Astrocyte (in vitro differentiated cells and primary cell): Measurements from ENCODE around the gene TAF11. TPM values are rescaled to one million over a fixed set of nuclear protein-coding genes. Genes with fewer than 3 reads are reported as not detected.

Source experiments
- DNase-seq: peaks from one replicate; pipeline ENCODE4 v3.0.0-alpha.2; 2010; ENCODE audit warnings: low read depth
- FAIRE-seq: peaks from 2 replicates; lab custom pipeline; 2011; peaks lifted over from hg19 to GRCh38; lab: Jason Lieb, UNC
- H2AFZ ChIP-seq: 2 replicates; pipeline ENCODE4 v1.6.0; 2012; ENCODE audit warnings: low read depth, low read length, inconsistent platforms
- H3K27ac ChIP-seq: 2 replicates; pipeline ENCODE4 v1.5.1; 2011; ENCODE audit warnings: low read depth, low read length, inconsistent platforms
- H3K27me3 ChIP-seq: 2 replicates; pipeline ENCODE4 v1.6.0; 2011; ENCODE audit warnings: low read length, inconsistent platforms; ENCODE audit not compliant: insufficient read depth
- H3K36me3 ChIP-seq: 2 replicates; pipeline ENCODE4 v1.5.1; 2011; ENCODE audit warnings: low read length, inconsistent platforms; ENCODE audit not compliant: insufficient read depth
- H3K4me1 ChIP-seq: 2 replicates; pipeline ENCODE4 v1.5.1; 2011; ENCODE audit warnings: low read length, inconsistent platforms; ENCODE audit not compliant: insufficient read depth
- H3K4me2 ChIP-seq: 2 replicates; pipeline ENCODE4 v1.6.0; 2012; ENCODE audit warnings: low read length, inconsistent platforms
- H3K4me3 ChIP-seq: 2 replicates; pipeline ENCODE4 v1.5.1; 2011; ENCODE audit warnings: low read depth, mild to moderate bottlenecking, low read length, inconsistent platforms; ENCODE audit not compliant: insufficient read depth
- H3K79me2 ChIP-seq: 2 replicates; pipeline ENCODE4 v1.6.0; 2012; ENCODE audit warnings: mild to moderate bottlenecking, low read length, inconsistent platforms; ENCODE audit not compliant: insufficient read depth
- H3K9ac ChIP-seq: 2 replicates; pipeline ENCODE4 v1.6.0; 2012; ENCODE audit warnings: mild to moderate bottlenecking, low read length, inconsistent platforms
- H3K9me3 ChIP-seq: 2 replicates; pipeline ENCODE4 v1.5.1; 2012; ENCODE audit warnings: low read depth, mild to moderate bottlenecking, low read length, inconsistent platforms; ENCODE audit not compliant: insufficient read depth
- H4K20me1 ChIP-seq: 2 replicates; pipeline ENCODE4 v1.6.0; 2012; ENCODE audit warnings: low read length, inconsistent platforms; ENCODE audit not compliant: insufficient read depth
- H3K27ac Mint-ChIP-seq: one replicate; pipeline ENCODE4 v1.8.0; 2021; ENCODE audit warnings: mild to moderate bottlenecking, mixed read lengths; ENCODE audit not compliant: unreplicated experiment
- H3K27me3 Mint-ChIP-seq: one replicate; pipeline ENCODE4 v1.8.0; 2021; ENCODE audit warnings: low read depth, mixed read lengths; ENCODE audit not compliant: unreplicated experiment
- H3K36me3 Mint-ChIP-seq: one replicate; pipeline ENCODE4 v1.8.0; 2021; ENCODE audit warnings: low read depth, mixed read lengths; ENCODE audit not compliant: unreplicated experiment
- H3K4me1 Mint-ChIP-seq: one replicate; pipeline ENCODE4 v1.8.0; 2021; ENCODE audit warnings: low read depth, mixed read lengths; ENCODE audit not compliant: unreplicated experiment
- H3K4me3 Mint-ChIP-seq: one replicate; pipeline ENCODE4 v1.8.0; 2021; ENCODE audit warnings: mild to moderate bottlenecking, moderate library complexity, mixed read lengths; ENCODE audit not compliant: unreplicated experiment
- H3K9me3 Mint-ChIP-seq: one replicate; pipeline ENCODE4 v1.8.0; 2021; ENCODE audit warnings: mild to moderate bottlenecking, mixed read lengths; ENCODE audit not compliant: unreplicated experiment
- CTCF ChIP-seq: IDR thresholded peaks from 2 replicates; pipeline ENCODE4 v1.5.1; 2011; ENCODE audit warnings: low read depth, mild to moderate bottlenecking, inconsistent platforms, low read length, moderate library complexity; ENCODE audit not compliant: insufficient read depth
- EZH2 ChIP-seq: IDR thresholded peaks from 2 replicates; pipeline ENCODE4 v1.6.1; 2012; ENCODE audit warnings: mild to moderate bottlenecking, low read length, inconsistent platforms; ENCODE audit not compliant: insufficient read depth
- total RNA-seq: library from RNA; stranded (reverse); gene quantifications from 2 replicates; pipeline ENCODE4 v1.2.1, GENCODE V29; 2021

The TAF11 gene
- total RNA-seq, 1 donor from 2014 or later = 32.6 TPM

- H2AFZ ChIP-seq = no peak overlapping the region
- Mint-ChIP-seq H3K27me3 (no peaks in the 10 kb centered on the region), H3K36me3 (peaks cover 6% of the 10 kb centered on the region), H3K27ac (no peak overlapping the region), H3K9me3 (no peaks in the 10 kb centered on the region), H3K4me3 (no peak overlapping the region), H3K4me1 (no peaks in the 10 kb centered on the region)
- H3K27ac ChIP-seq = no peak overlapping the region
- H3K4me3 ChIP-seq = no peak overlapping the region
- peaks cover 7% of the 10 kb centered on the region for H4K20me1 ChIP-seq
- no peak for FAIRE-seq
- no peaks in the 10 kb centered on the region for H3K27me3 ChIP-seq
- H3K9ac ChIP-seq = no peak overlapping the region
- TF ChIP-seq CTCF (no peak), EZH2 (no peak)
- H3K4me1 ChIP-seq = no peaks in the 10 kb centered on the region
- no peaks in the 10 kb centered on the region for H3K9me3 ChIP-seq
- H3K79me2 ChIP-seq = peaks cover 5% of the 10 kb centered on the region
- H3K36me3 ChIP-seq = peaks cover 26% of the 10 kb centered on the region
- H3K4me2 ChIP-seq = no peak overlapping the region
- DNase-seq = no peak
These were observed 9.9 kb downstream of the TAF11 start for GRCh38 chr6:34877869-34878485.

DNA sequence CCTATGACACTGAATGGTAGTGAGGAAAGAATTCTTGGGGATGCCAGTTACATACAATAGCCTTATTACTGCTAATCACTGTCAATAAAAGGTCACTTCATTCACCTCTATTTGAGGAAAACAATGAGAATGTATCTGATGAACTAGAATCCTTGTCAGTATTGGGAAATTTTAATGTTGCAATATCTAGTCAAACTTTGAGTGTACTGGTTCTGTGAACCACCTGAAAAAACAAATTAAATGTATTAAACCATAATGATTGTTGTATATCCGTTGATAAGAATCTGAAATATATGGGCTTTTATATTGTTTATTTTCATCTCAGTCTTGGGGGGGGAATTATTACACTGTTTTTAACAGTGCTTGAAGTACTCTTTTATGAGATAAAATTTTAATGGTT is 10.6 kb downstream of the TAF11 start:
- no peaks in the 10 kb centered on the region for H3K27me3 ChIP-seq
- no peak overlapping the region for H3K27ac ChIP-seq
- H3K36me3 ChIP-seq = peaks cover 26% of the 10 kb centered on the region
- DNase-seq (no peak), FAIRE-seq (no peak)
- H3K9me3 Mint-ChIP-seq = no peaks in the 10 kb centered on the region
- H3K4me1 Mint-ChIP-seq = no peaks in the 10 kb centered on the region
- H3K9ac ChIP-seq = no peak overlapping the region
- no peaks in the 10 kb centered on the region for H3K79me2 ChIP-seq
- H3K36me3 Mint-ChIP-seq = peaks cover 8% of the 10 kb centered on the region
- no peak overlapping the region for H3K4me2 ChIP-seq
- H3K27me3 Mint-ChIP-seq = no peaks in the 10 kb centered on the region
- TF ChIP-seq EZH2 (no peak), CTCF (no peak)
- H2AFZ ChIP-seq = no peak overlapping the region
- H3K4me3 Mint-ChIP-seq = no peak overlapping the region
- no peaks in the 10 kb centered on the region for H3K9me3 ChIP-seq
- H3K27ac Mint-ChIP-seq = no peak overlapping the region
- H3K4me3 ChIP-seq = no peak overlapping the region
- no peaks in the 10 kb centered on the region for H3K4me1 ChIP-seq
- H4K20me1 ChIP-seq = peaks cover 6% of the 10 kb centered on the region

GRCh38 chr6:34876472-34876871 is 11.4 kb downstream of the TAF11 start:
- Mint-ChIP-seq H3K27ac (no peak overlapping the region), H3K36me3 (peaks cover 13% of the 10 kb centered on the region), H3K9me3 (no peaks in the 10 kb centered on the region), H3K4me1 (no peaks in the 10 kb centered on the region), H3K27me3 (no peaks in the 10 kb centered on the region), H3K4me3 (no peak overlapping the region)
- H3K27ac ChIP-seq = no peak overlapping the region
- H3K9me3 ChIP-seq = no peaks in the 10 kb centered on the region
- TF ChIP-seq CTCF = no peak
- no peak for TF ChIP-seq EZH2
- H3K9ac ChIP-seq = no peak overlapping the region
- H3K36me3 ChIP-seq = peaks cover 26% of the 10 kb centered on the region
- FAIRE-seq = no peak
- no peaks in the 10 kb centered on the region for H3K79me2 ChIP-seq
- no peaks in the 10 kb centered on the region for H3K4me1 ChIP-seq
- no peaks in the 10 kb centered on the region for H3K27me3 ChIP-seq
- H2AFZ ChIP-seq = no peak overlapping the region
- H4K20me1 ChIP-seq = peaks cover 9% of the 10 kb centered on the region
- no peak overlapping the region for H3K4me3 ChIP-seq
- no peak overlapping the region for H3K4me2 ChIP-seq
- DNase-seq = no peak
